AG08396 (cell line): ENCODE results near the gene ZNF664.
A peak's percentile ranks its signal among the peaks of the same experiment; 100 is the strongest.

ENCODE experiments used
- DNase-seq: peaks from one replicate; pipeline ENCODE4 v3.0.0; 2012; ENCODE audit warnings: low spot score, mixed read lengths

ZNF664 gene

GRCh38 chr12:123972457-123973401 is at the start of gene ZNF664, which contains the start of gene CCDC92:
TSS of gene ZNF664 (plus strand) at chr12:123973215. CDS start at chr12:124012145, 38,930 bp downstream.
TSS of gene CCDC92 (minus strand) at chr12:123972831. CDS start at chr12:123944305, 28,526 bp downstream.
- DNase-seq = peak; percentile 100

DNA sequence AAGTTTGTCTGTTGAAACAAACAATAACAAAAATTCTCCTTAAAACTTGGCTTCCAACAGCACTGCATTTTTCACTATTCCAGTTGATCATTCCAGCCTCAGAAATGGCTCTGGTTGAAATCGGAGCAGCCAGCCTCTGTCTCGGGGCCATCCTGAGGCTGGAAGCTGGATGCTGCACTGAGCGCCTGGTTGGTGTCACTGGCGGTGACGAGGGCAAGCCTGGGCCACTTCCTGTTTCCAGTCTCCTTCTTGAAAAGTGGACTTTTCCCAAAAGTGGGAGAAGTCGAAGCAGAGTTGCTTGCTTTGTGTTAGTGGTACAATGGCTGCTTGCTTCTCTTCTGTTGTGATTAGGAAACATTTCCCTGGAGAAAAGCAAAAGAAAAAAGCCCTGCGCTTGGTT is 49.1 kb upstream of the ZNF664 start:
- DNase-seq = no peak

DNA sequence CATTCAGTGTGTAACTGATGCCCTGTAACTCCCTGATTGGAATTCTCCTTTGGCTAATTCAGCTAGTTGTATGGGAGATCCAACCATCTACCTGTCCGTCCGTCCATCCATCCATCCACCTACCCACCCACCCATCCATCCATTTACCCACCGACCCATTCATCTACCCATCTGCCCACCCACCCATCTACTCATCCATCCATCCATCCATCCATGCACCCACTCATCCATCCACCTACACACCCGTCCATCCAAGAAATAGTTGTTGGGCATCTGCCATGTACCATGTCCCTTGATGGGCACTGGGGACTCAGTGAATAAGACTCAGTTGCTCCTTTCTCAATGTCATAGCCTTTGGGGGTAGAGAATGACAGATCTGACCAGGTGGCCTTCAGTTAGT is 48.5 kb upstream of the ZNF664 start:
- no peak for DNase-seq

DNA sequence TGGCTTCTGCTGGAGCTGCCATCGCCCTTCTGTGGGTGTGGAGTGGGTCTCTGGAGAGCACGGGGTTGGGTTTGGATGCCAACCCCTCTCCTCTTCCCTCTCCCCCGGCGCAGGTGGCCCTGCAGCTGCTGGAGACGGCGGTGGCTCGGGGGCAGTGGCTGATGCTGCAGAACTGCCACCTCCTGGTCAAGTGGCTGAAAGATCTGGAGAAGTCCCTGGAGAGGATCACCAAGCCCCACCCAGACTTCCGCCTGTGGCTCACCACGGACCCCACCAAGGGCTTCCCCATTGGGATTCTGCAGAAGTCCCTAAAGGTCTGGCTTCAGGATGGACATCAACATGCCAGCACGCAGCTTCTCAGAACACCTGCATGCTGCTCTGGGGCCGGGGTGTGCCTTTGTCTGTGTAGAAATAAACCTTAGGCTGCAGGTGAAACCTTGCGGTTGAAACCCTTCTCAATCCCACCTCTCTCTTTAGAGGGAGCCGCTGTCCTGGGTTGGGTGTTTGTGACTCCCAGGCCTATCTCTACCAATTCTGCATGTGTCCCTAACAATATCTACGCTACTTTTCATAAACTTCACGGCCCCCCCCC is 44.6 kb upstream of the ZNF664 start:
- no peak for DNase-seq

DNA sequence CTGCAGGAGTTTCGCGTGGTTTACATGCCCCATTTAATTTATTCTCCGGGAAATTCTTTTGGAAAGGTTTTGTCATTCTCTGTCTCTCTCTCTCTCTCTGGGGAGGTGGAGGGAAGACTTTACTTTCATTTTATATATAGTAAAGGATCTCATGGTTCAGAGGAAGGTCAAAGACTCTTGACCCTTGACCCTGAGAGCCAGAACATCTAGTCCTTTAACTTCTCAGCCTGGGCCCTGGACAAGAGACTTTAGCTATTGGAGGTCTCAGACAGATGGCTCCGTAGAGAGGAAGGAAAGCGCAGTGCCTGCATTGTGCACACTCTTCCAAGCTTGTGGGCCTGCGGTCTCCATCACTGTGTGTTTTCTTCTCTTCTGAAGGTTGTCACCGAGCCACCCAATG is 44.1 kb upstream of the ZNF664 start:
- DNase-seq = no peak

GRCh38 chr12:123929946-123930583 is 43.0 kb upstream of the ZNF664 start:
- DNase-seq = no peak

GRCh38 chr12:123931686-123932321 is 41.2 kb upstream of the ZNF664 start:
- DNase-seq = no peak

GRCh38 chr12:123933214-123933613 is 39.8 kb upstream of the ZNF664 start:
- no peak for DNase-seq

- no peak for DNase-seq
These were observed 38.9 kb upstream of the ZNF664 start for GRCh38 chr12:123934016-123934620.

GRCh38 chr12:123934829-123935228 is 38.2 kb upstream of the ZNF664 start:
- DNase-seq = no peak

- no peak for DNase-seq
These were observed 37.1 kb upstream of the ZNF664 start for GRCh38 chr12:123935956-123936355.

GRCh38 chr12:123936471-123936870 is 36.5 kb upstream of the ZNF664 start:
- no peak for DNase-seq

DNA sequence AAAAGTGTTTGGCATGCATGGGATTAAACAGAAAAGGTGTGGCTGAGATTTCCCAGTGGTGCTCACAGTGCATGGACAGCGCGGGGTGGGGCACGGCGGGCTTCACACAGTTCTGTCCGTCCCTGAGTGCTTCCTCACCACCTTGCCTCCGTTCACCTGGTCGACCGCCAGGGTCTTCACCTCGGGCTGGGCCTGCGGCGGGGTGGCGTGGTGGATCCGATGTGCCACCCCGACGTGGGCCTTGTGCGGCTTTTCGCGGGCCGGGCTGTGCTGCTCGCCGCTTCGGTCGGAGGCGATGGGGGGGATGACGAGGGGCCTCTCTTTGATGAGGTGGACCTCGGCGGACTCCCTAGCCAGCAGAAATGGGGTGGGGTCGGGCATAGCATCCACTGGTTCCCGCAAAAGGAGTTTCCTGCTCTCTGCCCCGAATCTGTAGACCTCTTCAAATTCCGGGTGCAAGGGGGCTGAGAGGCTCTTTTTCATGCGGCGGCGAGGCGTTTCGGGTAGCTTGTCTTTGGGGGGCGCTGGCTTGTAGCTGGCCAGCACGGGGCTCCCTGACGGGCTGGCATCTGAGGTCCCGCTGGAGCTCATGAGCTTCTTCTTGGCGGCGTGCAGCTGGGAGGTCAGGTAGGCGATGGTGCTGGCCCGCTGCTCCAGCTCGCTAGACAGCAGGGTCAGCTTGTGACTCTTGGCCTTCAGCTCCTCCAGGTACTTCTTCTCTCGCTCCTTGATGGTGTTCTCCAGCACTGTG is 35.9 kb upstream of the ZNF664 start:
- no peak for DNase-seq

DNA sequence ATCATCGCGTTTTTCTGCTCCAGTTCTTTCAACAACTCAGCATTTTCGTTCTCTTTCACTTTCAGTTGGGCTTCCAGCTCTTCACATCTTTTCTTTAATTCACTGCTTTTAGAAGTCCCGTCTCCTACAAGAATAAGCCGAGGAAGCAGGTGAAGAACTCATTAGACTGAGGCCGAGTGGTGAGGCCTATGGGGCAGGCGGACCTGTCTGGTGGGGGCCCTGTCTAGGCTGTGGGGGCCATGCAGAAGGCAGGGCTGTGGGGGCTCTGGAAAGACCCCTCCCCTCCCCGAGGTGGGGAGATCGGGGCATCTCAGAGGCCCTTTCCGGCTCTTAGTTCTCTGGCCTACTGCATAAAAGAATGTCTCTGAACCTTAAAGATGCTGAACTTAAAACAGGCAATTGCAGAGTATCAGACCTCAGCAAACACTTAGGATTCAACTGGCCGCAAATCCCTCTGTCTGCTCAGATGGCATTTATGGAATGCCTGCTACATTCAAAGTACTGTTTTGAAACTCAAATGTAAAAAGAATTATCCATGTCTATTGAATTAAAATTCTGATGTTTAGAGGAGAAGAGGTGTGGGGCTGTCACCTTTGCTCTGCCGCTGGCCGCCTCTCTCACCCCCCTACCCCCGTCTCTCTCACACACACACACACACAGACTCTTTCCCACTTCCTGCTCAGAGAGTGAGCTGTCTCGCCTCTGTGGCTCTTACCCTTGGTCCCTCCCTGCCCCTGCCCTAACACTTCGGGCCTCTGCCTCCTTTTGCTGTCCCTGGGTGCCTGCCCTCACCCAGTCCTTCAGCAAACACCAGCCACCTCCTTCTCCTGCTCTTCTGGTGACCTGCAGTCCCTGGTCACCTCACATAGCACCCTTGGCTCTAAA is 35.1 kb upstream of the ZNF664 start:
- DNase-seq = no peak

DNA sequence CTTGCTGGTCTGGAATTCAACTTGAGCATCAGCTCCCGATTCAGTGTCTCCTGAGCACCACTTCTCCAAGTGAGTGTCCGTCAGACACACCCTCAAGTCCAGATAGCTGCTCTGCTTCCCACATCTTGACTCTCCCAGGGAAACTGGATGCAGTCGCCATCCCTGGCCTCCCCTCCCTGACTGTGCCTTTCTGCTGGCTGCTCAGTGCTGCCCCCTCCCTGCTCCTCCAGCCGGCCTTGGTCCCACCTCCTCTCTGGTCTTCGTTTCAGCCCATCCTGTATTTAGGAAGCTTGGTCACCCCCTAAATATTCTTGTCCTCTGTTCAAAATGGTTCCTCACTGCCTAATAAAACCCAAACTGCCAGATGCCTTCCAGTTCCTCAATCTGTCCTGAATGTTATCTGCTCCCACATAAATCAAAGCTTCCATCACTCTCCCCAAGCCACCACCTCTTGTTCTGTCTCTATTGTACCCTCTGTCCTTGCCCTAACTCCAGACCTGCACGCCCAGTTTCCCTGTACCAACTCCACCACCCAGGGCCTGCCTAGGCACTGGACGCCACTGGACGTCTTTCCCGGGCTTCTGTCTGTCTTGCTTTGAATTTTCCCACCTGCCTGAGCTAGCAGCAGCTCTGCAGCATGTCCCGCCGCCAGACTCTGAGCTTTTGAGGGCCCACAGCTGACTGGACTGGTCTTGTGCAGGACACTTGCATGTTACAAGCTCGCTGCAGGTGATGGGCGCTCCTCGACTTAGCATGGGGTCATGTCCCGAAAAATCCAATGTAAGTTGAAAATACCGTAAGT is 34.1 kb upstream of the ZNF664 start:
- DNase-seq = no peak

- DNase-seq = no peak
These were observed 33.0 kb upstream of the ZNF664 start for GRCh38 chr12:123939716-123940626.

GRCh38 chr12:123940627-123940966 is 32.4 kb upstream of the ZNF664 start:
- DNase-seq = no peak

GRCh38 chr12:123941000-123941399 is 32.0 kb upstream of the ZNF664 start:
- no peak for DNase-seq
